RWPE1 (cell line): Measurements from ENCODE around the gene SRGAP3.

Source experiments
- CTCF ChIA-PET: fragments of 350-600 bp; sonication (Branson Sonifier 250); formaldehyde crosslinking; extraction: SDS; loops from one replicate; lab custom pipeline; 2021; lab: Yijun Ruan, JAX
- POLR2A ChIA-PET: fragments of 400-600 bp; formaldehyde crosslinking; extraction: SDS; loops from one replicate; lab custom pipeline; 2020; ENCODE audit warnings: antibody characterized with exemption; ENCODE audit not compliant: low non-redundant PET; lab: Yijun Ruan, JAX
- DNase-seq: peaks from one replicate; pipeline ENCODE4 v3.0.0; 2012; ENCODE audit warnings: low spot score
- H3K27ac ChIP-seq: fragments of 450-650 bp; 2 replicates; pipeline ENCODE4 v1.5.1; 2017
- CTCF ChIP-seq: fragments of 450-650 bp; conservative IDR thresholded peaks from 2 replicates; pipeline ENCODE4 v1.5.1; 2017; ENCODE audit warnings: low read depth, mild to moderate bottlenecking

The SRGAP3 gene

GRCh38 chr3:9255976-9256375 is 6.5 kb upstream of the SRGAP3 start:
- no peak for DNase-seq
- no peak overlapping the region for H3K27ac ChIP-seq
- CTCF ChIA-PET: no interaction called here
- POLR2A ChIA-PET: no interaction called here
- no peak for TF ChIP-seq CTCF

DNA sequence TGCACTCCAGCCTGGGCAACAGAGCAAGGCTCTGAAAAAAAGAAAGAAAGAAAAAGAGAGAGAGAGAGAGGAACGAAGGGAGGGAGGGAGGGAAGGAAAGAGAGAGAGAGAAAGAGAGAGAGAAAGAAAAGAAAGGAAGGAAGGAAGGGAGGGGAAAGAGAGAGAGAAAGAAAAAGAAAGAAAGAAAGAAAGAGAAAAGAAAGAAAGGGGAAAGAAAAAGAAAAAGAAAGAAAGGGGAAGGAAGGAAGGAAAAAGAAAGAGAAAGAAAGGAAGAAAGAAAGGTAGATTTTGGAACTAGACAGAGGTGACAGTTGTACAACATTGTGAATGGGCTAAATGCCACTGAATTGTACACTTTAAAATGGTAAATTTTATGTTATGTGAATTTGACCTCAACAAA is 5.3 kb upstream of the SRGAP3 start:
- DNase-seq: no peak
- CTCF ChIA-PET: no interaction called here
- POLR2A ChIA-PET: no interaction called here
- no peak overlapping the region for H3K27ac ChIP-seq
- no peak for TF ChIP-seq CTCF

GRCh38 chr3:9253327-9253726 is 3.9 kb upstream of the SRGAP3 start:
- CTCF ChIA-PET: no interaction called here
- no peak for DNase-seq
- POLR2A ChIA-PET: no interaction called here
- no peak overlapping the region for H3K27ac ChIP-seq
- no peak for TF ChIP-seq CTCF

DNA sequence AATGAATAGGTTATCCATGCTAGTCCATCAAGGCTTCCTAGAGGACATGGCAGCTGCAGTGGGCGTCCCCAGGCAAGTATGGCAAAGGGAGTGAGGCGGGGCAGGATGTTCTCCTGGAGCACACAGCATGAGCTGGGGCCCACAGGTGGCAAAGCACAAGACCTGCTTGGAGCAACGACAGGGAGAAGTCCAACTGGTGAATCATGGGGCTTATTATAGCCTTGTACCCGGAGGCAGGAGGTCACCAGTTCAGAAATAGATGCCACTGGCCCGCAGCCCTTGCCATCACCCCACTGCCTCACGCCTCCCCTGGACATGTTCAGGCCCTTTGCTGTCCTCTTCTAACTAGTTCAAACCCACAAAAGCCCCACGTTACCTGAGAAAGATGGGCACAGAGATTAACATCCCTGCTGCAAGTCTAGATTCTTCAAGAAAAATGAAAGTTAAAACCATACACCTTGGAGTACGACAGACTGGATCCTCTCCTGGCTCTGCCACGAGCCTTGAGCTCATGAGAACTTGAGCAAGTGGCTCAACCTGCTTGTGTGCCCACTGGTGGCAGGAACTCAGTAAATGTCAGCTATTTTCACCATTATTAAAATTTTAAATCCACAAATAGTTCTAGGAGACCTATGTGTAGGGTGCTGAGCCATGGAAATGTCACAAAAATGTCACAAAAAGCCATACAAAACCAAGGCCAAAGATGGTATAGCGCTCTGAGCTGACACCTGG is 1.8 kb upstream of the SRGAP3 start:
- DNase-seq: no peak
- TF ChIP-seq CTCF: no peak
- peak overlapping the region; percentile 47 for H3K27ac ChIP-seq
- ChIA-PET CTCF (interaction anchor here (0.6 kb wide), 2 partner anchors 37 to 183 kb away, joined by 5 to 8 read pairs; no protein-coding TSS in a partner anchor), POLR2A (no interaction called here)

- ChIA-PET POLR2A (no interaction called here), CTCF (no interaction called here)
- H3K27ac ChIP-seq: peak overlapping the region; percentile 91
- no peak for TF ChIP-seq CTCF
- no peak for DNase-seq
Observed at GRCh38 chr3:9250236-9250635, 790 bp upstream of the SRGAP3 start.

- CTCF ChIA-PET: interaction anchor here (0.8 kb wide), 1 partner anchor 263 kb away, joined by 3 read pairs; no protein-coding TSS in a partner anchor
- TF ChIP-seq CTCF: no peak
- peak overlapping the region; percentile 91 for H3K27ac ChIP-seq
- peak; percentile 67 for DNase-seq
- POLR2A ChIA-PET: no interaction called here
Observed at GRCh38 chr3:9248522-9249271, 749 bp downstream of the SRGAP3 start.
